ENCODE results near the gene AQP6. TPM values are rescaled to one million over a fixed set of nuclear protein-coding genes. Genes with fewer than 3 reads are reported as not detected.

Gene AQP6
- polyA plus RNA-seq, 12 donors = 0.07 to 0.26 (median 0.14) TPM; not detected in 3

DNA sequence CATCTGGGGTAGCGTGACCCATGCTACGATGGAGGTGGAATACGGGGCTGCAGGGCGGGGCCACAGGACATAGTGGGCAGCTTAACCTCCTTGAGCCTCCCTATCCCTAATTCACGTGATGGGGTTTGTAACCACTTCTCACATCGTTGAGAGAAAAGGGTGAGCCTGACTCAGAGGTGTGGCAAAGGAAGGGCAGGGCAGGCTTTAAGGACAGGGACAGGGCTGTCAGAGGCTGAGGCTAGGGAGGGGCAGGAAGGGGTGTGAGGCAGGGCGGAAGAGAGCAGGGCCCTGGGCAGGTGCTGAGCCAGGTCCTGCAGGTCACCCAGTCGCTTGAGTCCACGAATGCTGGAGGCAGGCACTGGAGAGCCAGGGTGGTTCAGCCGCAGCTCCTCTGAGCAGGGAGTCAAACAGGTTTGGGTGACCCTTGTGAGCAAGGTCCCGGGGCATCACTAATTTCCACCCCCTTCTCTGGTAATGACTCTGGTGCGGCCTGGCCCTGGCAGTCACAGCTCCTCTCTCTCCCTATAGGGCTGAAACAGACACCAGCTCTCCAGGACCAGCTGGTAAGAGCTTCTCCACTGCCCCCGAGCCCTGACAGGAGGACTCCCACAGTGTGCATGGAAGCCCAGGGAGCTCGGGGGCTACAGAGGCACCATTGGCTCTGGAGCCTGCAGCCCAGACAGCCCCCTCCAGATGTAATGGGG, 29.7 kb upstream of the AQP6 start:
- DNase-seq = no peak

DNA sequence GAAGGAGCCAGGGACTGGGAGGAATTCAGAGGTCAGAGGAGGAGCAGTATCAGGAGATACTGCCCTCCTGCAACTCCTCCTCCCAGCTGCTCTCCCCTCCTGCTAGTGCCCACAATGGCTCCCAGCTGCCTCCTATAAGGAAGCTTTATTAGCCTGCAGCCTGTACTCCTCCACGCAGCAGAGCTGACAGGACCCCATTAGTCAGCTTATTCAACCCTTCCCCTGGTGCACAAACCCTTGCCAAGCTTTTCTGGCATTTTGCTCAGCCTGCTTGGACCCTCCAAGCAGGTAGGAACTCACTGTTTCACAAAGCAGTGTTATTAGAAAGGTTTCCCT, 29.2 kb upstream of the AQP6 start:
- no peak for DNase-seq

DNA sequence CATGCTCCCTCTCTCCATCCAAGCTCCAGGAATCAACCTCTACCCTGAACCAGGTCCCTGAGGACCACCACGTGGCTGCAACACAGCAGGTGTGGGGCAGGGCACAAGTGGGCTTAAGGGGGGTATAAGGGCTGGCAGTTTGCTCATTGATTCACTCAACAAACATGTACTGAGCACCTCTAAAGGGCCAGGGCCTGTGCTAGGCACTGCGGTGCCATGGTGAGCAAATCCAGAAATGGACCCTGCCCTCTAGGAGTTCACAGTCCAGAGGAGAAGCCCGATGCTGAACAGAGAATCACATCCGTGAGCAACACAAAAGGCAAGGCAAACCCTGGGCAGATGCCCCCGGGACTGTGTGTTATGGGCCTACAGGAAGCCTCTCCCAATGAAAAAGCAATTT, 28.7 kb upstream of the AQP6 start:
- DNase-seq = no peak

DNA sequence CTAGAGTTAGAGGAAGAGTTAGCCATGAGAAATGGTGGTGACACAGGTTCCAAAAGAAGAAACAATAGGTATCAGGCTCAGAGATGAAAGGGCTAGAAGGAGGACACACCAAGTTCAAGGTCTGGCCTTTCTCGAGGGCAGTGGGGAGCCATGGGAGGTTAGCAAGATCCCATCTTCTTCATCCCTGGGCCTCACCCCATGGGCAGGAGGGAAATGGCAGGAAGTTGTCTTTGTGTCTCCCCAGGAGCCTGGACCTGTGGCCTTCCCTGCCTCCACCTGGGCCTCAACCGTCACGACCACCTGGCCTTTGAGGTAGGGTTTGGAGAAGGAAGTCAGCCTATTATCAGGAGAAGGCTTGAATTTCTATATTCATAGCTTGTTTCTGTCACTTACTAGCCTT, 28.0 kb upstream of the AQP6 start:
- DNase-seq = no peak

DNA sequence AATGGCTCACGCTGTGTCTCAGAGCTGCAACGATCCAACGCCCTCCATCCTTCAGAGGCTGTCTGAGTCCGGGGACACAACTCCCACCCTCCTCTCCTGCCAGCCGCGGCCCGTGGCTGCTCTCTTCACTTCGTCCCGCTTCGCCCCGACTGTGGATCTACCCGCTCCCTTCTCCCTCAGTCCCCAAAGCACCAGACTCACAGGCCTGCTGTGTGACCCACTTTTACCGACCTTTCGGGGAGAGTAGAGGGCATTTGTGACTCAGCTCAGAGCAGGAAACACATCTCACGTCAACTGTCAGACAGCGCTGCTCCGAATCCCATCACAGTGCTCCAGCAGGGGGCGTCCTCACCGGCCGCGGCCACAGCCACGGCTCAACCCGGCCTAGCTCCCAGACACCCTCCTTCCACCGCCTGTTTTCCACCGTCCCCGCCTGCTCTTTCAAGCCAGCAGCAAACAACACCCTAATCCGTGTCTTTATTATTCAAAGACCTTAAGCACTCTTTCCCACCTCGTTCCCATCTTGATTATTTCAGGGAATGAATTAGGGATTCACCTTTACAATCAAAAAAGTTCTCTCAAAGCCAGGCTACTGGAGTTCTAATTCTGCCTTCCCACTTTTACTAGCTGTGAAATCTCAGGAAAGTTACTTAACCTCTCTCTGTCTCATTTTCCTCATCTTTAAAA, 27.2 kb upstream of the AQP6 start:
- peak; percentile 85 for DNase-seq

DNA sequence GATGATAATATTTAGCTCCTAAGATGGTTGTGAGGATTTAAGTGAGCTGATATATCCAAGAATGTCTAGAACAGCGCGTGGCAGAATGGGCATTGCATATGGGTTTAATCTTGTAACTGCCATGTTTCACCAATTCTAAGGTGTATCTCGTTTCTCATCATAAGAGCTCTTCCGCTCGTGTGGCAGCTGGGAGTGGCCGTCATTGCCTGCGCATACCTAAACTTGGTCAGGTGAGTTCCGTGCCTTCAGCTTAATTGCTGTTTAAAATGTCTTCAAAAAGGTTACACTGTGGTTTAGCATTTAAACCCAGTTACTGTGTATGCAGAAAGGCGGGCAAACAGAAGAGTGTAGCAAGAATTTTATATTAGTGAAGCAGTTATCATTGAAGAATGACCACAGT, 26.7 kb upstream of the AQP6 start:
- DNase-seq = no peak

DNA sequence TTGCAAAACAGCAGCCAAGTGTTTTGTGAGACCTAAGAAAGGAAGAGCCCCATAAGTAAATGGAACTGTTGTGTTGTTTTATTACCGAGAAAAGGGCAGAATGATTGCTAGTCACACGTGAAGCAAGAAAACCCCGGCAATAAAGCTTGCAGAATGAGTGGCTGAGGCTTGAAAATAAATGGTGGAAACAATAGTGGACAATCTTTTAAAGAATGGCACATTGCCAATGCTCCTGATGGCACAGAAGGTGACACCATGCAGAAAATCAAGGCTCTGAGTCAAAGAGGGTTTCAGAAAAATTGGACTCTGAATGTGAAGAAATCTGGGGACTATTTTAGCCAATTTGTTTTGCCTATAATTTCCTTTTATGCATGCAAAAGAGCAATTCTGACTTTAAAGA, 26.2 kb upstream of the AQP6 start:
- no peak for DNase-seq

DNA sequence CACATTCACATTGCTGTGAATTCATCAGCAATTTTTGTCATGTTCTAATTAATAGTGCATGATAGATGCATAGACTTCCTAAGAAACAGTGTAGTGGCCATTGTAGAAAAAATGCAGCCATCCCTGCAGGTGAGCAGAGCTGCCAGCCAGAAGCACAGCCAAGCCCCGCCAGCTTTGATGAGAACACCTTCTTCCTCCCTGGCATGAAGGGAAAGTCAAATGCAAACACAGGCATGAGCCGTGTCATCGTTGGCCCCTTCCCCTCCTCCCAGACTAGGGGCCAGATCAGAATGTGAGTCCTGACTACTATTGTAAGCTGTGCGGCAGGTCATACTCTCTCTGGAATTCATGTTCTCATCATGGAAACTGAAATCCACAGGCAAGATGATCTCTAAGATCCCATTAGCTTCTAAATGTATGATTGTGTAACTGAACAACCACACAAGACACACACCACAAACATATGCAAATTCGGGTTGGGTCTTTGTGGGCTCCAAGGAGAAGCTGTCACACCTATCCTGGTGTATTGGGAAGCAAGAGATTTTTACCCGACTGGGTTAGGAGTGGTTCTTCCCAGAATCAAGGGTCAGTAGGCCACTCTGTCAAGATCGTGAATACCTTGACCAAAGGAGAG, 25.0 kb upstream of the AQP6 start:
- DNase-seq = no peak

DNA sequence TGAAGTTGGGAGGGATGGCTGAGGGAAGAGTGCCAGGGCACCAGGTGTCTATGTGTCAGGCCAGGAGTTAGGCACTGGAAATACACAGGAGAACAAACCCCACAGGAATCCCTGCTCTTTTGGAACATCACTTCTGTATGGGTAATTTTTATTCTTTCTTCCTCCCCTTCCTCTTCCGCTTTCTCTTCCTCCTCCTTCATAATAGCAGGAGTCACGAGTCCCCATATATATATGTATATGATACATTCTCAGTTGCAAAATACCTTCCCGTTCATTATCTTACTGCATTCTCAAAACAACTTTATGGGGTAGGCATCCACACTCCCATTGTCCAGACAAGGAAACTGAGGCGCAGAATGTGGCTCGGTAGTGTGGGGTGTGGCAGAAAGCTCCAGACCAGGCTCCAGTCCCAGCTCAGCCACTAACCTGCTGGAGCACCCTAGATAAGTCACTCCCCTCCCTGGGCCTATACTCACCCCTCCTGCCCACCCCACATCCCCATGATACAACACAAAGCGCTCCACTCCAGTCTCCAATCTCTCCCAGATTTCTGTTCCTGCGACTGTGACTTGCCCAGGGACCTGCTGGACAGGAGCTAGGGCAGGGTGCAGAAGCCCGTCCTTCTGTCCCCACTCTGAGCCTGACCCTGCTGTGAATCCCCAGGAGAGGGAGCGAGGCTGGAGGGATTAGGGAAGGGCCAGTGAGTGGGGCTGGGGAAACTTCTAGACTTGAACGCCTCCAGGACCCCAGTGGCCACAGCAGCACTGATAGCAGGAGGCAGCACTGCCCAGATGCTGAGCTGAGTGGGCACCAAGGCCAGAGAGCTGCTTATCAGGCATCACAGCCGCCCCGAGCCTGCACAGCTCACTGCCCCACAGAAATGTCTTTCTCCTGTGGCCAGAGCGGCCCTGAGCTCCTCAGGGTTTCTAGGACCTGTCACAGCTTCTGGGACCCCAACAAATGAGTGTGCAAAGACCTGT, 23.6 kb upstream of the AQP6 start:
- no peak for DNase-seq

DNA sequence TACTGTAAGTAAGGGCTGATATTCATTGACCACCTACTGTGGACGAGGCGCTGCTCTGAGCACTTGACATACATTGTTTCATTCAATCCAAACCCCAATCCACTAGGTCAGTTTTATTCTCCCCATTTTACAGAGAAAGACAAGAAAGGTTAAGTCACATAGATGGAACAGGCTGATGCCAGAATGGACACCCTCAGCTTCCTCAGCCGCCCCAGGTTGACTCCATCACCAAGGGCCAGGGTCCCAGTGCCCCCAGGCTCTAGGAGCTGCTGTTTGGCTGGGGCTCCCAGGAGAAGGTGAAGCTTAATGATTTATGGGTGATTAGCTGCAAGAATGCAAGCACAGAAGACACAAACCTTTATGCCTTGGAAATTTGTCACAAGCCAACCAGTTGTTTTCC, 22.9 kb upstream of the AQP6 start:
- no peak for DNase-seq

DNA sequence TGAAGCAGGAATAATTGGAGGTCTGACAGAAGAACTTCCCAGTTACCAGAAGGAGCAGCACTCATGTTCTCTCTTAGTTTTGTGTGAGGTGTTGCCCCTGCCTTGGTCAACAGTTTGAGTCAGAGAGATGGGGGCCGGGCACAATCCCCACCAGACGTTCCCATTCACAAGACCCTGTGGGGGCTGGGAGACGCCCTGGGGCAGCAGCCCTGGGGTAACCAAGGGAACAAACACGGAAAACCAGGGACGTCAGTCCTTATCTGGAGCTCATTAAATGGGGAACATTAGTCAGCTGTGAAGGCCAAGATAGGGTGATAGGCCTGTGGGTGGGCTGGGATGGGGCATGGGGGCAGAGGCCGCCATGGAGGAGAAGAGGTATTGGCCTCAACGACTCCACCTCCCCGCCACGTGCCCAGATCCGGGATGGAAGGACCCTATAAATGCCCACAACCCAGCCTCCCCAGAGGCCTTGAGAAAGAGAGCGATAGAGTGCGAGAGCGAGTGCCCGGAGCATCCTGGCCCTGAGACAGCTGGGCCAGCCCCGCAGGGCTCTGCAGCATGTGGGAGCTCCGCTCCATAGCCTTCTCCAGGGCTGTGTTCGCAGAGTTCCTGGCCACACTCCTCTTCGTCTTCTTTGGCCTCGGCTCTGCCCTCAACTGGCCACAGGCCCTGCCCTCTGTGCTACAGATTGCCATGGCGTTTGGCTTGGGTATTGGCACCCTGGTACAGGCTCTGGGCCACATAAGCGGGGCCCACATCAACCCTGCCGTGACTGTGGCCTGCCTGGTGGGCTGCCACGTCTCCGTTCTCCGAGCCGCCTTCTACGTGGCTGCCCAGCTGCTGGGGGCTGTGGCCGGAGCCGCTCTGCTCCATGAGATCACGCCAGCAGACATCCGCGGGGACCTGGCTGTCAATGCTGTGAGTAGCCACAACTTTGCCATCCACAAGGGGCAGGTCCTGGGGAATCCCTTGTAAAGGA, 22.2 kb upstream of the AQP6 start, which contains the start of gene AQP2:
TSS of gene AQP2 (plus strand) at position 465 of the 979 bp plus-strand sequence. CDS start at position 559, 94 bp downstream.
- DNase-seq = no peak

DNA sequence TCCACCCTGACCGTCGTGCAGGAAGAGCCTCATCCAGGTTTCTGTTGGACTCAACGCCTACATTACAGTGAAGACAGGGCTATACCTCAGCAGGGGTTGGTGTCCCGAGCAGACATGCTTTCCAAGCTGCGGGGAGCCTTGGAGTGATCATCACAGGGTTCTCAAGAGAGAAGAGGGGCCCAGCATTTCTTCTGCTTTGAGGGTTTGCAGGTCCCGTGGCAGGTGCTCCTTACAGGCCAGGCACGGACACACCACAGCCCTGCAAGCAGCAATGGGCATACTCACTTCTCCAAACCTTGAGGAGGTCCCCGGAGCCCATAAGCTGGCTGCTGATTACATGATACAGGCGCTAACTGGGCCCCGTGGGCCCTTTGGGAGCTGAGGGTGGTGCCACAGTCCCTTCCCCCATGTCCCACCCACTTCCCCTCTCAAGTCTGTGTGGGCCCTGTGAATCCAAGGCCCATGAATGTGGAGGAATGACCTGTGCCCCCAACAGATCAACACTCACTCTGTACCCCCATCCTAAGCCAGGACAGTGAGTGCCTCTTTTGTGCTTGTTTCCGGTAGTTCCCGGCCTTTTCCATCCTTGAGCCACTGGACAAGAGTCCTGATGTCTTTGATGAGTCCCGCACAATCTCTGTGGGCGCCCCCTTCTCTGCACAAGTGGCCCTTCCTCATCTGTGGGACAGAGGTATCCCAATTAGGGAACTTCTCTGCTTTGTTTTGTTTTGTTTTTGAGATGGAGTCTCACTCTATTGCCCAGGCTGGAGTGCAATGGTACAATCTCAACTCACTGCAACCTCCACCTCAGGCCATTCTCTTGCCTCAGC, 21.1 kb upstream of the AQP6 start:
- DNase-seq = no peak

DNA sequence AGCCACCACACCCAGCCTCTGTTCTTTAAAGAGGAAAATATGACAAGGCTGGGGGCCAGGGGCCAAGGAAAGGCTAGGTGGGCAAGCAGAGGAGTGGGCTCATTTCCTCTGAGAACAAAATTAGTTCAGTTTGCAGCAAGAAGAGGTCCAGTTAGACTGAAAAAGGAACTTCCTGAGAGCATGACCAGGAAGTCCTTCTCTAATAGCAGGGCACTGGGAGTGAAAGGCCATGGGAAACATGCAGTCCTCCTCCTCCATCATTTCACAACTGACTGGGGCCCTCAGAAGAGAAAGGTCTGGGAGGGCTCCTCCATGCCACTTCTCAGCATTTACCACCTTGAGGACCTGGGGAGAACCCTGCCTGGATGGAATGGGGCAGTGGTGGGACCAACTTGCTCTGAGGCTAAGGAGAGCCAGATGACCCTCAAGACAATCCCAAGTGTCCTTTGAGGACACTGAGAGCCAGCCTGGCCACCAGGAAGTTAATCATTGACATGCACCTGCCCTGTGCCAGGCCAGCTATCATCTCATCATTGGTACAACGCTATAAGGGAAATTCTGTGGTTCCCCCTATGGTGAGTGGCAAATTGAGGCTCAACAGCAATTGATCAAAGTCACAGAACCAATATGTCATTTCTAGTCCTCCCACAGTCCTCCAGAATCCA, 20.2 kb upstream of the AQP6 start:
- no peak for DNase-seq

DNA sequence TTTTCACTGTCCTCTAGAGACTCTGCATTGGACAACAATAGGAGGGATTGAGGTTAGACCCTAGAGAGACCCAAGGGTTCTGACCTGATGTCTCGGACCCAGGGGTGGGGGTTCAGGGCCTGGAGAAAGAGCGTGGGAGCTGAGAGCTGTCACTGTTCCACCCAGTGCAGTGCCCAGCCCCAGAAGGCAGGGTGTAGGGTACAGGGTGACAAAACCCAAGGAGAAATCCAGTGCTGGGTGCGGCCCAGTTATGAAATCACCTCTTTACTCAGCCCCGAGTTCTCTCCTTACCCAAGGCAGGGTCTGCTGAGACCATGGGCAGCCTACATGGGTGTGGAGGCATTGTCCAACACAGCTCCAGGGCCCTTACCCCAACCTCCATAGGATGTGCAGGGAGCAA, 19.6 kb upstream of the AQP6 start:
- no peak for DNase-seq

DNA sequence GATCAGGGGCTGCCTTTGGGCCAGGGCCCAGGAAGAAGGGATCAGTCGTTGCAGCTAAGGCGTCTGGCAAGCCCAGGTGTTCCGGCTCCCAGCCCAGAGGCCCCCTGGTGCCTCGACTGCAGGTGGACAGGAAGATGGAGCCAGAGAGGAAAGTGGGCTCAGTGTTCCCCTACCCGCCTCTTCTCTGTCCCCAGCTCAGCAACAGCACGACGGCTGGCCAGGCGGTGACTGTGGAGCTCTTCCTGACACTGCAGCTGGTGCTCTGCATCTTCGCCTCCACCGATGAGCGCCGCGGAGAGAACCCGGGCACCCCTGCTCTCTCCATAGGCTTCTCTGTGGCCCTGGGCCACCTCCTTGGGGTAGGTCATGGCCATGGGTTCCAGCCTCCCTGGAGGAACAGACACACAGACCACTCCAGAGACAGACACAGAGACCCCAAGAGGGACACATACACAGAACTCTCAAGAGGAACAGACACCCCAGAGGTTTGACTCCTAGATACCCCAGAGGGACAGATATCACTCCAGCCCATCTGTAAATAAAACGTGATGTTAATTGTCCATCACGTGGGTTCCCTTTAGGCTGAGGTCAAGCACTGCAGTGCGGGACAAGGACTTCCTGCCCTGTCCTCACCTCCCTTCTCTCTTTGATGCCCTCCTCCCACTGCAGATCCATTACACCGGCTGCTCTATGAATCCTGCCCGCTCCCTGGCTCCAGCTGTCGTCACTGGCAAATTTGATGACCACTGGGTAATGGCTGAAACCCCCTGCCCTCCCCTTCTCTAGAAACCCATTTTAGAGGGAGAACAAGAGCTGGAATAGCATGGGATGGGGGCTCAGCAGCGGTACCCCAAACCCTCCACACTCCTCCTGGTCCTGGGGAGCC, 18.5 kb upstream of the AQP6 start:
- no peak for DNase-seq

DNA sequence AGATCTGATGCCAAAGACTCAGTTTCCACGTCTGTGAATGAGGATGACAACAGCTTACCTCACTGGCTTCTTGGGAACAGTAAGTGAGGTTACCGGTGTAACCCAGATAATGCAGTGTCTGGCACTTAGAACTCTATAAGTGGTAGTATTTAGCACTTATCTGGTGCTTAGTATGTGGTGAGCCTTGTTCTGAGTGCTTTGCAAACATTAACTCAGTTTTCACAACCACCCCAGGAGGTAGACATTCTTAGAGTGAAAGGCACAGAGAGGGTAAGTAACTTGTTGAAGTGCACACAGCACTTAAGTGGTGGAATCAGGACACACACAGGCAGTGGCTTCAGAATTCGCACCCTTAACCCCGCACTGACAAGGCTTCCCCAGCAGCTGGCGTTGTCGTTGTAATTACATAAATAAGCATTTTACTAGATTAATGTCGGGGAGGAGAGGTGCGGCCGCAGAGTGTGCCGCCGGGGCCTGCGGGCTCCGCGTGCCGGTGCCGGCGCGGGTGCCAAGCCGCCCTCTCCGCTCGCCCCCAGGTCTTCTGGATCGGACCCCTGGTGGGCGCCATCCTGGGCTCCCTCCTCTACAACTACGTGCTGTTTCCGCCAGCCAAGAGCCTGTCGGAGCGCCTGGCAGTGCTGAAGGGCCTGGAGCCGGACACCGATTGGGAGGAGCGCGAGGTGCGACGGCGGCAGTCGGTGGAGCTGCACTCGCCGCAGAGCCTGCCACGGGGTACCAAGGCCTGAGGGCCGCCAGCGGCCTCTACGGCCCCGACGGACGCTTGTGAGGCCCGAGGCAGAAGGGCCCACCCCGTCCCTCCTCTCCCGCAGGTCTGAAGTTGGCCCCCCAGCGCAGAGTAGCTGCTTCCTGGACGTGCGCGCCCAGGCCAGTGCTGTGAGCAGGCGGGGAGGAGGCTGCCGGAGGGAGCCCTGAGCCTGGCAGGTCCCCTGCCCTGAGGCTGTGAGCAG, 17.6 kb upstream of the AQP6 start:
- DNase-seq = no peak

Measured in muscle of arm (tissue), 12 donors.